Measurements from ENCODE around the gene SRPX. TPM values are rescaled to one million over a fixed set of nuclear protein-coding genes. Genes with fewer than 3 reads are reported as not detected.

SRPX gene
- polyA plus RNA-seq, 4 donors, result 2.2 to 104 (median 5.0) TPM

- no peak for FAIRE-seq
- Histone ChIP-seq H3K27me3 (ENCODE audit: control insufficient read depth in 3 of 3, insufficient read depth in 3 of 3, low read length in 3 of 3) (no peaks in the 10 kb centered on the region), H3K27ac (ENCODE audit: low read depth in 1 of 3, low read length in 2 of 3) (no peak overlapping the region), H3K9me3 (ENCODE audit: control insufficient read depth in 2 of 2, insufficient read depth in 1 of 2, low read depth in 1 of 2, low read length in 1 of 2) (no peaks in the 10 kb centered on the region), H3K4me1 (ENCODE audit: control insufficient read depth in 3 of 3, insufficient read depth in 2 of 3, low read depth in 1 of 3, low read length in 2 of 3) (no peaks in the 10 kb centered on the region), H3K36me3 (ENCODE audit: control insufficient read depth in 3 of 3, insufficient read depth in 2 of 3, low read depth in 1 of 3, low read length in 3 of 3) (no peaks in the 10 kb centered on the region), H3K4me3 (ENCODE audit: low read depth in 1 of 3, low read length in 3 of 3) (no peak overlapping the region)
- DNase-seq, result no peak
- WGBS, 3 donors, result 37 to 56% (median 53%) methylated on average over 1 of the region's 1 CpG
Observed at GRCh38 chrX:38165023-38165422, 55.6 kb downstream of the SRPX start.

GRCh38 chrX:38163193-38163592 is 57.5 kb downstream of the SRPX start:
- DNase-seq, result no peak
- Histone ChIP-seq H3K27me3 (ENCODE audit: control insufficient read depth in 3 of 3, insufficient read depth in 3 of 3, low read length in 3 of 3) (no peaks in the 10 kb centered on the region), H3K4me3 (ENCODE audit: low read depth in 1 of 3, low read length in 3 of 3) (no peak overlapping the region), H3K9me3 (ENCODE audit: control insufficient read depth in 2 of 2, insufficient read depth in 1 of 2, low read depth in 1 of 2, low read length in 1 of 2) (no peaks in the 10 kb centered on the region), H3K27ac (ENCODE audit: low read depth in 1 of 3, low read length in 2 of 3) (no peak overlapping the region), H3K4me1 (ENCODE audit: control insufficient read depth in 3 of 3, insufficient read depth in 2 of 3, low read depth in 1 of 3, low read length in 2 of 3) (no peaks in the 10 kb centered on the region), H3K36me3 (ENCODE audit: control insufficient read depth in 3 of 3, insufficient read depth in 2 of 3, low read depth in 1 of 3, low read length in 3 of 3) (no peaks in the 10 kb centered on the region)
- no peak for FAIRE-seq

GRCh38 chrX:38156838-38157237 is 63.8 kb downstream of the SRPX start:
- DNase-seq (no peak), FAIRE-seq (no peak)
- Histone ChIP-seq H3K27ac (ENCODE audit: low read depth in 1 of 3, low read length in 2 of 3) (no peak overlapping the region), H3K27me3 (ENCODE audit: control insufficient read depth in 3 of 3, insufficient read depth in 3 of 3, low read length in 3 of 3) (no peaks in the 10 kb centered on the region), H3K36me3 (ENCODE audit: control insufficient read depth in 3 of 3, insufficient read depth in 2 of 3, low read depth in 1 of 3, low read length in 3 of 3) (no peaks in the 10 kb centered on the region), H3K9me3 (ENCODE audit: control insufficient read depth in 2 of 2, insufficient read depth in 1 of 2, low read depth in 1 of 2, low read length in 1 of 2) (no peaks in the 10 kb centered on the region), H3K4me1 (ENCODE audit: control insufficient read depth in 3 of 3, insufficient read depth in 2 of 3, low read depth in 1 of 3, low read length in 2 of 3) (no peaks in the 10 kb centered on the region), H3K4me3 (ENCODE audit: low read depth in 1 of 3, low read length in 3 of 3) (no peak overlapping the region)
- WGBS, 3 donors, result 78 to 91% (median 85%) methylated on average over 7 of the region's 7 CpGs

GRCh38 chrX:38154818-38155217 is 65.9 kb downstream of the SRPX start:
- peak in 1 of 2 donors; percentile 31 for DNase-seq
- Histone ChIP-seq H3K4me1 (ENCODE audit: control insufficient read depth in 3 of 3, insufficient read depth in 2 of 3, low read depth in 1 of 3, low read length in 2 of 3) (no peaks in the 10 kb centered on the region), H3K36me3 (ENCODE audit: control insufficient read depth in 3 of 3, insufficient read depth in 2 of 3, low read depth in 1 of 3, low read length in 3 of 3) (no peaks in the 10 kb centered on the region), H3K27me3 (ENCODE audit: control insufficient read depth in 3 of 3, insufficient read depth in 3 of 3, low read length in 3 of 3) (no peaks in the 10 kb centered on the region), H3K27ac (ENCODE audit: low read depth in 1 of 3, low read length in 2 of 3) (no peak overlapping the region), H3K9me3 (ENCODE audit: control insufficient read depth in 2 of 2, insufficient read depth in 1 of 2, low read depth in 1 of 2, low read length in 1 of 2) (no peaks in the 10 kb centered on the region), H3K4me3 (ENCODE audit: low read depth in 1 of 3, low read length in 3 of 3) (no peak overlapping the region)
- WGBS, 3 donors, result 32 to 58% (median 44%) methylated on average over 2 of the region's 2 CpGs
- FAIRE-seq, result no peak

- DNase-seq (peak; percentile 13 to 55), FAIRE-seq (no peak)
- no peak overlapping the region for H3K4me3 ChIP-seq (ENCODE audit: low read depth in 1 of 3, low read length in 3 of 3)
- H3K27me3 ChIP-seq (ENCODE audit: control insufficient read depth in 3 of 3, insufficient read depth in 3 of 3, low read length in 3 of 3), result no peaks in the 10 kb centered on the region
- H3K4me1 ChIP-seq (ENCODE audit: control insufficient read depth in 3 of 3, insufficient read depth in 2 of 3, low read depth in 1 of 3, low read length in 2 of 3), result no peaks in the 10 kb centered on the region
- no peak overlapping the region for H3K27ac ChIP-seq (ENCODE audit: low read depth in 1 of 3, low read length in 2 of 3)
- H3K36me3 ChIP-seq (ENCODE audit: control insufficient read depth in 3 of 3, insufficient read depth in 2 of 3, low read depth in 1 of 3, low read length in 3 of 3), result no peaks in the 10 kb centered on the region
- H3K9me3 ChIP-seq (ENCODE audit: control insufficient read depth in 2 of 2, insufficient read depth in 1 of 2, low read depth in 1 of 2, low read length in 1 of 2), result no peaks in the 10 kb centered on the region
- WGBS, 3 donors, result 18 to 59% (median 25%) methylated on average over 5 of the region's 5 CpGs
Observed at GRCh38 chrX:38154340-38154739, 66.3 kb downstream of the SRPX start.

GRCh38 chrX:38151441-38151840 is 69.2 kb downstream of the SRPX start:
- DNase-seq, result no peak
- no peaks in the 10 kb centered on the region for H3K27me3 ChIP-seq (ENCODE audit: control insufficient read depth in 3 of 3, insufficient read depth in 3 of 3, low read length in 3 of 3)
- FAIRE-seq, result no peak
- no peaks in the 10 kb centered on the region for H3K4me1 ChIP-seq (ENCODE audit: control insufficient read depth in 3 of 3, insufficient read depth in 2 of 3, low read depth in 1 of 3, low read length in 2 of 3)
- no peaks in the 10 kb centered on the region for H3K9me3 ChIP-seq (ENCODE audit: control insufficient read depth in 2 of 2, insufficient read depth in 1 of 2, low read depth in 1 of 2, low read length in 1 of 2)
- no peak overlapping the region for H3K4me3 ChIP-seq (ENCODE audit: low read depth in 1 of 3, low read length in 3 of 3)
- H3K27ac ChIP-seq (ENCODE audit: low read depth in 1 of 3, low read length in 2 of 3), result no peak overlapping the region
- no peaks in the 10 kb centered on the region for H3K36me3 ChIP-seq (ENCODE audit: control insufficient read depth in 3 of 3, insufficient read depth in 2 of 3, low read depth in 1 of 3, low read length in 3 of 3)
- WGBS, 3 donors, result 68 to 92% (median 80%) methylated on average over 5 of the region's 5 CpGs

GRCh38 chrX:38150993-38151392 is 69.7 kb downstream of the SRPX start:
- no peaks in the 10 kb centered on the region for H3K36me3 ChIP-seq (ENCODE audit: control insufficient read depth in 3 of 3, insufficient read depth in 2 of 3, low read depth in 1 of 3, low read length in 3 of 3)
- H3K27ac ChIP-seq (ENCODE audit: low read depth in 1 of 3, low read length in 2 of 3), result no peak overlapping the region
- WGBS, 3 donors, result 64 to 88% (median 83%) methylated on average over 4 of the region's 4 CpGs
- H3K27me3 ChIP-seq (ENCODE audit: control insufficient read depth in 3 of 3, insufficient read depth in 3 of 3, low read length in 3 of 3), result no peaks in the 10 kb centered on the region
- no peaks in the 10 kb centered on the region for H3K9me3 ChIP-seq (ENCODE audit: control insufficient read depth in 2 of 2, insufficient read depth in 1 of 2, low read depth in 1 of 2, low read length in 1 of 2)
- no peak overlapping the region for H3K4me3 ChIP-seq (ENCODE audit: low read depth in 1 of 3, low read length in 3 of 3)
- FAIRE-seq (no peak), DNase-seq (no peak)
- H3K4me1 ChIP-seq (ENCODE audit: control insufficient read depth in 3 of 3, insufficient read depth in 2 of 3, low read depth in 1 of 3, low read length in 2 of 3), result no peaks in the 10 kb centered on the region

- 74 to 94% (median 85%) methylated on average over 2 of the region's 2 CpGs for WGBS, 3 donors
Observed at GRCh38 chrX:38149016-38149415, 71.7 kb downstream of the SRPX start.

GRCh38 chrX:38142610-38143009 is 78.1 kb downstream of the SRPX start:
- Histone ChIP-seq H3K27me3 (ENCODE audit: control insufficient read depth in 3 of 3, insufficient read depth in 3 of 3, low read length in 3 of 3) (no peaks in the 10 kb centered on the region), H3K4me3 (ENCODE audit: low read depth in 1 of 3, low read length in 3 of 3) (no peak overlapping the region), H3K4me1 (ENCODE audit: control insufficient read depth in 3 of 3, insufficient read depth in 2 of 3, low read depth in 1 of 3, low read length in 2 of 3) (no peaks in the 10 kb centered on the region), H3K36me3 (ENCODE audit: control insufficient read depth in 3 of 3, insufficient read depth in 2 of 3, low read depth in 1 of 3, low read length in 3 of 3) (no peaks in the 10 kb centered on the region), H3K27ac (ENCODE audit: low read depth in 1 of 3, low read length in 2 of 3) (no peak overlapping the region), H3K9me3 (ENCODE audit: control insufficient read depth in 2 of 2, insufficient read depth in 1 of 2, low read depth in 1 of 2, low read length in 1 of 2) (no peaks in the 10 kb centered on the region)
- FAIRE-seq (no peak), DNase-seq (no peak)
- 42 to 76% (median 64%) methylated on average over 1 of the region's 1 CpG for WGBS, 3 donors

More at GRCh38 chrX:38149016-38149415, 71.7 kb downstream of the SRPX start:
- Histone ChIP-seq H3K27ac (ENCODE audit: low read depth in 1 of 3, low read length in 2 of 3) (no peak overlapping the region), H3K4me3 (ENCODE audit: low read depth in 1 of 3, low read length in 3 of 3) (no peak overlapping the region), H3K36me3 (ENCODE audit: control insufficient read depth in 3 of 3, insufficient read depth in 2 of 3, low read depth in 1 of 3, low read length in 3 of 3) (no peaks in the 10 kb centered on the region), H3K4me1 (ENCODE audit: control insufficient read depth in 3 of 3, insufficient read depth in 2 of 3, low read depth in 1 of 3, low read length in 2 of 3) (no peaks in the 10 kb centered on the region), H3K27me3 (ENCODE audit: control insufficient read depth in 3 of 3, insufficient read depth in 3 of 3, low read length in 3 of 3) (no peaks in the 10 kb centered on the region), H3K9me3 (ENCODE audit: control insufficient read depth in 2 of 2, insufficient read depth in 1 of 2, low read depth in 1 of 2, low read length in 1 of 2) (no peaks in the 10 kb centered on the region)
- no peak for FAIRE-seq
- no peak for DNase-seq
